ENCODE data around the gene ARSD. TPM values are rescaled to one million over a fixed set of nuclear protein-coding genes. Genes with fewer than 3 reads are reported as not detected.
"Not testable (repeated sequence)": the region's sequence is repeated elsewhere in the genome, so short reads cannot be mapped to it uniquely, and the experiment has no call there.

ARSD gene
- total RNA-seq, 1 donor from 2014 or later, result 19.1 TPM

DNA sequence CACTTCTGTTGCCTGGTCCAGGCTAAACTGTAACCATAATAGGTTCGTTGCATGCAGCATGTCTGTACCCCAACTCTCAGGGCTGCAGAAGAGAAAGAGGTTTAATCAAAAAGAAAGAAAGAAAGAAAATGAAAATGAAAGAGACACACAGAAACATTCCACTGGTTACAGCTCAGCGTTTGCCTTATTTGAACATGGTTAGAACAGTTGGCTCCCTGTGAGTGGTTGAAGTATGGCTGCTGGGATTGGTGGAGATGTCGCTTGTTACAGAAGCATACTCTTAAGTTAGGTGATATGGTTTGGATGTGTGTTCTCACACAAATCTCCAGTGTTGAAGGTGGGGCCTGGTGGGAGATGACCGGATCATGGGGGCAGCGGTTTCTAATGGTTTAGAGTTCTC, 36.3 kb downstream of the ARSD start:
- DNase-seq (ENCODE audit: low read depth, low spot score), result no peak

DNA sequence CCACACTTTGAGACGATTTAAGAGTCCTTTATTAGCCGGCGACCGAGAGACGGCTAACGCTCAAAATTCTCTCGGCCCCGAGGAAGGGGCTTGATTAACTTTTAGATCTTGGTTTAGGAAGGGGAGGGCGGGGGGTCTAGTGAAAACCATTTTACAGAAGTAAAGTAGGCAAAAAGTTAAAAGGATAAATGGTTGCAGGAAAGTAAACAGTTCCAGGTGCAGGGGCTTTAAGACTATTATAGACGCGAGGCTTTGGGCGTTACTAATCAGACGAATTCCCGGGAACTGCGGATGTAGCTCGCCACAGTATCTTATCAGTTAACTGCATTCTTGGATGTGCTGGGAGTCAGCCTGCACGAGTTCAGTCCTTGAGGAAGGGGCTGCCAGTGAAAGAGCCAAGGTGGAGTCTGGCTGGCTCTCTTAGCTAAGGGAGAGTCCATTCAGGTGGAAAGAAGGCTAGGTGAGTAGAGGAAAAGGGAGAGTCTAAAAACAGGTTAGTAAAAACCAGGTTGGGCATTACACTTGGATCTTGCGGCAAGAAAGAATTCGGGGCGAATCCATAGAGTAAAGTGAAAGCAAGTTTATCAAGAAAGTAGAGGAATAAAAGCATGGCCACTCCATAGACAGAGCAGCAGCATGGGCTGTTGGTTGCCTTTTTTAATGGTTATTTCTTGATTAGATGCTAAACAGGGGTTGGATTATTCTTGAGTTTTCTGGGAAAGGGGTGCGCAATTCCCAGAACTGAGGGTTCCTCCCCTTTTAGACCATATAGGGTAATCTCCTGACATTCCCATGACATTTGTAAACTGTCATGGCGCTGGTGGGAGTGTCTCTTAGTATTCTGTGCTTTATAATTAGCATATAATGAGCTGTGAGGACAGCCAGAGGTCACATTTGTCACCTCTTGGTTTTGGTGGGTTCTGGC, 38.3 kb downstream of the ARSD start:
- DNase-seq (ENCODE audit: low read depth, low spot score), result not testable (repeated sequence)

DNA sequence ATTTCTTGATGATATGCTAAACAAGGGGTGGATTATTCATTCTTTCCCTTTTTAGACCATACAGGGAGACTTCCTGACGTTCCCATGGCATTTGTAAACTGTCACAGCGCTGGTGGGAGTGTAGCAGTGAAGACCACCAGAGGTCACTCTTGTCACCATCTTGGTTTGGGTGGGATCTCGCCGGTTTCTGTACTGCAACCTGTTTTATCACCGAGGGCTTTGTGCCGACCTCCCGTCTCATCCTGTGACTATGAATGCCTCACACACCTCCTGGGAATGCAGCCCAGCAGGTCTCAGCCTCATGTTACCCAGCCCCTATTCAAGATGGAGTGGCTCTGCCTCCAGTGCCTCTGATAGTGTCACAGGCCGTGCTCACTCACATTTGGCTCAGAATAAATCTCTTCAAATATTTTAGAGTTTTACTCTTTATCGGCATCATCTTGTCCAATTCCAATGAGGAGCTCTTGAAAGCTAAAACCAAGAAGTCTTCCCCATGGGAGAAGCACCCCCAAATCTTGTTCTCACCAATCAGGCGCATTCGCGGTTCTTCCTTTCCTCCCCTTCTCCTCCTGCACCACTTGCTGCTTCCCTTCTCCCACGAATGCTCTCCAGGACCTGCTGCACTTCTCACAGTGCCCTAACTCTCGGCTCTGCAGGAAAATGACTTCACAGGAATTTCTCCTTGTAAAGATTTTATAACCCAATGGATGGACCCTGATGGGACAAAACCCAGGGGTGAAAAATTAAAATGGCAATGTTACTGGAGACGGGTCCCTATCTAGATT, 39.2 kb downstream of the ARSD start:
- not testable (repeated sequence) for DNase-seq (ENCODE audit: low read depth, low spot score)

DNA sequence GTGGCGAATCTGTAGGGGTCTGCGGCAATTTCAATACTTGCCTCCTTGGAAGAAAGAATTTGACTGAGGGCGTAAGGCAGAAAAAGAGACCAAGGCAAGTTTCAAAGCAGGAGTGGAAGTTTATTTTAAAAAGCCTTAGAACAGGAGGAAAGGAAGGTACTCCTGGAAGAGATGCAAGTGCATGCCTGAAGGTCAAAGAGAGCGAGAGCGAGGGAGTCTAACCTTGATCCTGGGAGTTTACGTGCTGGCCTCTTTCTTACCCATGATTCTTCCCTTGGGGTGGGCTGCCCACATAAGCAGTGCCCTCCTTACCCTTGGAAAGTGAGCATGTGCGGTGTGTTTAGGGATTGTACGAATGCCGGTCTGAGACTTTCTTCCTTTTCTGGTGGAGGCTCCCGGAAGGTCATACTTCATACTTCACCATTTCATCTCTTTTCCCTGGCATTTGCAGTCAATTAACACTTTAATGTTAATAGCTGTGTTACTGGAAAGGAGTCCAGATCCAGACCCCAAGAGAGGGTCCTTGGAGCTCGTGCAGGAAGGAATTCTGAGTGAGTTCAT, 40.0 kb downstream of the ARSD start:
- DNase-seq (ENCODE audit: low read depth, low spot score), result no peak

DNA sequence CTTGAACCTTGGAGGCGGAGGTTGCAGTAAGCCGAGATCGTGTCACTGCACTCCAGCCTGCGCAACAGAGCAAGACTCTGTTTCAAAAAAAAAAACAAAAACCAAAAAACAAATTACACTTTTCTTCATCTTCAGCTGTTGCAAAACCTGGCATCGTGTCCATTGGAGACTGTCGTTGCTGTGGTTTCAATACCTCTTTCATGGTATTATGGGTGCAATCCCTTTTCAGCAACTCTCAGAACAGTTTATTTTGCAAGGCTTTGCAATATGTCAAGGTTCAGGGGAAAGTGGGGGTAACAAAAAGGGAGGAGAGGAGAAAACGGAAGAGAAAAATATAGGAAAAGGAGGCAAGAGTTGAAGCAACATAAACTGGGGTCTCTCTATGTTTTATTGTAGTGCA, 40.8 kb downstream of the ARSD start:
- no peak for DNase-seq (ENCODE audit: low read depth, low spot score)

DNA sequence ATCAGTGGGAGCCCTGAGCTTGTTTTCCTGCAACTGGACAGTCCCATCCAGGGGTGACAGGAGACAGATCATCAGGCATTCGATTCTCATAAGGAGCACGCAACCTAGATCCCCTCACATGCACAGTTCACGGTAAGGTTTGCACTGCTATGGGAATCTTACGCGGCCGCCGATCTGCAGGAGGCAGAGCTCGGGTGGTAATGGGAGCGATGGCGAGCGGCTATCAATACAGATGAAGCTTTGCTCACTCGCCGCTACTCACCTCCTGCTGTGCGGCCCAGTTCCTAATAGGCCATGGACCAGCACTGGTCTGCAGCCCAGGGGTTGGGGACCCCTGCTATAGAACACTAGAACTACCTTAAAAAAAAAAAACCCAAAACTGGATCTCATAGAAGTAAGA, 45.4 kb downstream of the ARSD start:
- DNase-seq (ENCODE audit: low read depth, low spot score), result no peak

DNA sequence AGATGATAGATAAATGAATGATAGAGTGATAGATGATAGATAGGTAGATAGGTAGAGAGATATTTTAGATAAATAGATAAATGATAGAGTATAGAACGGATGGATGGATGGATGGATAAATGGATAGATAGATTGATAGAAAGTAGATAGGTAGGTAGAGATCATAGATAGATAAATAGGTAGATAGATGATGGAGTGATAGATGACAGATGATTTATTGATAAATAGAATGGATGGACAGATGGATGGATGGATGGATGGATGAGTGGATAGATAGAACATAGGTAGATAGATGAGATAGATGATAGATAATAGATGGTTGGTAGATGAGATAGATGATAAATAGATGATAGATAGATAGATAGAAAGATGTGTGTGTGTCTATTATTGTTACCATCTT, 49.5 kb downstream of the ARSD start:
- no peak for DNase-seq (ENCODE audit: low read depth, low spot score)

DNA sequence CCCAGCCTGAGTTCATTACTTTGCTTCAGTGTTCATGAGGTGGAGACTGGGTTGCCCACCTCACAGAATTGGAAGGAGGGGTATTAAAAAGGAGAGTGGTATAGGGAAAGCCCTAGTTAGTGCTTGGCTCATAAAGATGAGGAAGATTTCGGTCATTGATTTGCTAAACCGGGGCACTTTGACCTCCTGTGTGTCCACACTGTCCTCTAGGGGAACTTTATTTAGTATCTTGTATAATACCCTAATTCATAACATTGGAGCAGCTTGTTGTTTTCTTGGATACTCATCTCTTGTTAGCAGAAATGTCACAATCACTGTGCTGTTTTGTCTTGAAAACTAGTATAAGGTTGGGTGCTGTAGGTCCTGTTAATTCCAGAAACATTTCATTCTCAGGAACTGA, 50.6 kb downstream of the ARSD start:
- no peak for DNase-seq (ENCODE audit: low read depth, low spot score)

DNA sequence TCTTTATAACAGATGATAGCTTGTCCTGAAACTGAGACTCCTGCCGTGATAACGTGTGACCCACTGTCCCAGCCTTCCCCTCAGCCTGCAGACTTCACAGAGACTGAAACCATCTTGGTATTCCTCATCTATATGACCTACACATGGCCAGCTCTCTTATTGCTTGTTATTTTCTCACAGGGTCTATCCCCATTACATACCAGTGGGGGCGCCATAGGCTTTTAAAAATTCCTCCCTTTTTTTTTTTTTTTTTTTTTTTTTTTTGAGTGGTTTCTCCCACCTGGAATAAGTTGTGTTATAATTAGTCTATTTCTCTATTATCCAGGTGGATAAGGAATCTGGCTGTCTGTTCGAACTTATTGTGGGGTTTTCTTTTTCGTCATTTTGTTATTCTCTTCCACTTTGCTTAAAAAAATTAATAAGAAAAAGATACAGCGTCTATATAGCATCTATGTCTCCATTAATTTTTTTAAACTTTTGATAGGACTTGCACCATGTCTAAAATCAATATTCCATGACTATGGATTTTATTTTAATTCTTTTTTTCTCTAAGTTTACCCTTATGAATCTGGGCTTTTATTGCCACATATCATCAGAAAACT, 53.2 kb downstream of the ARSD start:
- DNase-seq (ENCODE audit: low read depth, low spot score), result no peak

DNA sequence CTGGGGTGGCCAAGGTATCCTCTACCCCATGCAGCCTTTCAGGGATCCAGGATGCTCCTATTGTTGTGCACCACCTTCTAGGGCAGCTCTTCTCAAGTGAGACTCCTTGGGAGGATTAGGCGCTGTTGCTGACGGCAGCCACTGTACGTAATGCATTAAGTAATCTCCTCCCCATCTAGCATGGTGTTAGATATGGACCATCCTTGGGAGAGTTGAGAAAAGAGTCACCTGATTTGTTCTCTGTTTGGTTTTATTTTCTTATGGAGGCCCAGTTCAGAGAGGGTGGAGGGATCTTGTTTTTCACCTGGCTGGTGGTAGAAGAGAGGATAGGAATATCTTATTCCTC, 54.0 kb downstream of the ARSD start:
- no peak for DNase-seq (ENCODE audit: low read depth, low spot score)

DNA sequence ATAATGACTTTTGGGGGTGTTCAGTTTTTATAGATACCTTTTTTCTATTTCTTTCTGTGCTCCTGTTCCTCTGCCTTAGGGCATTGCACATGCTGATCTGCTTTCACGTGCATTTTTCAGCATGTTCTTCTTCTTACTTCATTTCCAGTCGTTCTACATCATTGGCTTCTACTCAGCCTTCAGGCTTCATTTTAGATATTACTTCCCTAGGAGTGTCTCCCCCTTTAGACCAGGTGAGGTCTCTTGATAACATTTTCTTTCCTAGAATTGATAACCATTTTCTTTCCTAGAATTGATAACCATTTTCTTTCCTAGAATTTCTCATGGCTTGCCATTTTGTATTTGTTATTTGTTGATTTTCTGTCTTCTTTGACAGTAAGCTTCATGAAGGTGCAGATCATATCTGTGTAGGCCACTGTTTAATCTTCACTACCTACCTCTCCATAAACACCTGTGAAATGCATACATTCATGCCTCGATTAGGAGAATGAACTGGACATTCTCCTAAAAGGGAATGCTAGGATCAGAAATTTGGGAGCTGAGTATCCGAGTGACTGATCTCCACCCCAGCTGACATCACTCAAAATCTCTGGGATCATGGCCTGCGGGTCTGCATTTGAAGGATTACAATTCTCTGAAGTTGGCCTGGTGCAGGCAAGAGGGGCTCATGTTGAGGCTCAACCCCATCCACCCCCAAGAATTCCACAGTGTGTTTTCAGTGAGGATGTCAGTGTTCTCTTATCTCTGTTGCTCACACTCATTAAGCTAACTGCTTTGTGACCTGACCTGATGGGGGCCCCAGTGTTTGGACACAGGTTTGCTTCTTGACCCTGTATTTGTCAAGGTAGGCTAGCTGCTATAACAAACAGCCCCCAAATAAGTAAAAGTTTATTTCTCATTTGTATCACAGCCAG, 54.7 kb downstream of the ARSD start:
- DNase-seq (ENCODE audit: low read depth, low spot score), result no peak

DNA sequence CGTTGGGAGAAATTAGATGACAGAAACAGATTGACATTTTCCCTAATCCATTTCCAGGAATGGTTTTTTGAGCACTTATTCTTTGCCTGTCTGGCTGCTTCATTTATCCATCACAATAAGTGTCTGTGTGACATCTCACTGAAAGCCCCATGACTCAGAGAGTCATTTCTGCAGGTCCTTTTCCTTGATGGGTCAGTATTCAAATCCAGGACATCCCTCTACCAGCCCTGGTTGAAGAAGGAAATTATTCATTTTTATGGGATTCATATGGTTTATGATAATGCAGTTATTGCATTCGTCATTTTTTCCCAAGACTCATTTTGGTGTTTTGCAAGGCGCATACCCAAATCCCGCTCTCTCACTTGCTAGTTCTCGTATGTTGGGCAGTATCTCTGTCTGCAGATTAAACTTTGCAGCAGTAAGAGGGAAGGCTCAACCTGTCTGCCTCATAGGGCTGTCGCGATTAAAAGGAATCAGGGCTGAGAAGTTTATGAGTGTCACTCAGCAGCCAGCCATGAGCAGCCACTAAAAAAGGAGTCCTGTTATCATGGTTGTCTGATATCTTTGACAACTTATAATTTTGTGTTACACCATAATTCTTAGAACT, 56.4 kb downstream of the ARSD start:
- no peak for DNase-seq (ENCODE audit: low read depth, low spot score)

DNA sequence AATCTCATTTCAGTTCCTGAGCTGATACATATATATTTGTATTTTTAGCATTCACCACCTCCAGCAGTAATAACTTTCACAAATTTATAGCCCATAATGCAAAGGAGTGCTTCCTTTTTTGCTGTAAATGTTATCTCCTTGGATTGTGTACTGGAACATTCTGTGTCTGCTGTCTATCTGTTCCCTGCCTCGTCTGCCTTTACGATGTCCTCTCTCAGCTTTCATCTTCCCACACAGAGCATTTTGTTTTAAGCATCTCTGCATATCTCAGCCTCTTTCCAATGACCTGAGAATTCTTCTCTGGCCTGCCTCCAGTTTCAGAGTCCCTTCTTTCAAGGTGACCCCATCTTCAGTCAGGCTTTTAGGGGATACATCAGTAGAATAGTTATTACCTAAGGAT, 57.3 kb downstream of the ARSD start:
- no peak for DNase-seq (ENCODE audit: low read depth, low spot score)

DNA sequence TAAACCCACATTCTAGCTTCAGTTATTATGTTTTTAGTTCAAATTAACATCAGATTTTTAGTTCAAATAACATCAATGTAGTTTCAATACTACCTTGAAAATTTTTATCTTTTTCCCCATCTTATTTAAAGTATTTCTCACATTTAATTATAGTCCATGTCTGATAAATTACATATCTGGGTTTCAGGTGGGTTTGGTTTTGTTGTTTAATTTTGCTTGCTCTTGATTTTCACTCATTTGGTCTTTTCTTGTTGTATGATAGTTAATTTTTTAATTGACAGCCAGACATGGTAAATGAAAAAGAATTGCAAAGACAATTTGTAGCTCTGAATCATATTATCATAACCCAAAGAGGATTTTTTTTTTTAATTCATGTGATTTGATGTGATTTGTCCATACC, 58.5 kb downstream of the ARSD start:
- no peak for DNase-seq (ENCODE audit: low read depth, low spot score)

DNA sequence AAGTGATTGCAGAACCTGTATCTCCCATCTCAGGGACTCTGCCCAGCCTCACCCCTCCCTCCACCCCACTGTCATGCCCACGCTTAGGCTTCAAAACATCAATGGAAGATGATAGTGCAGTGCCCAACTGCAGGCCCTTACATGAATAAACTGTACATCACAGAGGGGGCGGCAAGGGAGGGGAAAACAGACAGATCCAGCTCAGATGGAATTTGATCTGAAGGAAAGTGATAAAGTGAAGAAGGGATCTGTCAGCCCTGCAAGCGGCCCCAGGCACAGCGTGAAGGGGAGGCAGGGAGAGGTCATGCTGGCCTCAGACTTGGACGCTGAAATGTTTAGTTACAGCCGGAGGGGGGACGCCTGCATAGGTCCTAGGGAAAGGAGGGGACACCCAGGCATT, 61.9 kb downstream of the ARSD start:
- DNase-seq (ENCODE audit: low read depth, low spot score), result no peak

DNA sequence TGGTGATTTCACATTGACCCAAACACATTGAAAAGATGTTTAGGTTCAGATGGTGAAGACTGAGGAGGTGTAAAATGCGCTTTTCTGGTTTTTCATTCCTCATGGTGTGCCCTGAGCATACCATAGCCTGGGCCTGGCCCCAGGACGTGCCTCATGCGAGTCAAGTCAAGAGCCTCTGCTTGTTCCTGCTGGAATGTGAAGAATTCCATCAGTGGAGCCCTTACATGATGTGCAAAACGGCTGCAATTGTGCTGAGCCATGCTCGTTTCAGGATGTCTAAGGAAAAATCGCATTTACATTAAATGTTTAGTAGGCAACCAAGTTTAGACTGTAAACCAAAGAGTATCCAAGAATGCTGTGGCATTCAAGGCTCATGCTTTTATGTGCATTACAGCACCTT, 65.5 kb downstream of the ARSD start:
- DNase-seq (ENCODE audit: low read depth, low spot score), result no peak

DNA sequence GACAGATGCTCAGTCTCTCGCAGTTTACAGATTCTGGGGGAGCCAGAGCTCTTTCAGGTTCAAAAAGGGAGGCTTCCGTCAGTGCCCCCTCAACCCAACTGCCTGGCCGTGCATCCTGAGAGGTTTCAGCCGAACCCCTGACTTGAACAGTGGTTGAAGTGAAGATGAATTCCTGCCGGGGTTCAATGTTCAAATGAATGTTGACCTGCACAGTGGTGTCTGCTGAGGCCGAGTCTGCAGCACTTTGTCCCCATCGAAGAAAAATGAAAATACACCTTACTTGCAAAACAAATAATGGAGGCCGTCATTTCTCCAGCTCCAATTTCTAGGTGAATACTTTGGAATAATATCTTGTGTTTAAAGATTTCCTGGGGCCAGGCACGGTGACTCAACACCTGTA, 66.7 kb downstream of the ARSD start:
- no peak for DNase-seq (ENCODE audit: low read depth, low spot score)

DNA sequence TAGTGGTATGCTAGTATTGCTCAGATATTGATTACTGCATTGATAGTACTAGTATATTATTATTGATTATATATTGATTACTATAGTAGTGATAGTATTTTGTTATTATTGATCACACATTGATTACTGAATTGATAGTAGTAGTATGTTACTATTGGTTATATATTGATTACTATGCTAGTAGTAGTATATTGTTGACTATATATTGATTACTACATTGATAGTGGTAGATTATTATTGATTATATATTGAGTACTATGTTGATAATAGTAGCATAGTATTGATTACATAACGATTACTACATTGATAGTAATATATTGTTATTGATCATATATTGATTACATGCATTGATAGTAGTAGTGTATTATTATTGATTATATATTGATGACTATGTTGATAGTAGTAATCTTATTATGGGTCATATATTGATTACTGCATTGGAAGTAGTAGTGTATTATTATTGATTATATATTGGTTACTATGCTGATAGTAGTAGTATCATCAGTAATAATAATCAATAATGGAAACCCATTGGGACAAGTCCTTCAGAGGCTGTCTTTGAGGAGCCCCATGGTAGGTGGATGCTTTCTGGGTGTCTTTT, 69.8 kb downstream of the ARSD start:
- DNase-seq (ENCODE audit: low read depth, low spot score), result no peak

DNA sequence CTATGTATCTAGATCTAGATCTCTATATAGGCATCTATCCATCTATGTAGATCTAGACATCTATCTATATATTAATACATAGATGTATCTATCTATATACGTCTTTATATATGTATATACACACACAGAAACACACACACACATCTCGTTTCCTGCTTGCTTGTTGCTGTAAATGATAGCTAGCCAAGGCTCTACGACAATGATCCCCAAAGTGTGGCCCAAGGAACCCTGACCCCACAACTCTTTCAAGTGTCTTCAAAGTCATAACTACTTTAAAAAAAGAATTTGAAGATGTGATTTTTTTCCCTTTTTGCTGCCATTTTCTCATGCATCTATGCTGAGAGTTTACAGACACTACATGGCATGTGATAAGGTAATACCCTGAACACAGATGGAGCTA, 71.6 kb downstream of the ARSD start:
- no peak for DNase-seq (ENCODE audit: low read depth, low spot score)

DNA sequence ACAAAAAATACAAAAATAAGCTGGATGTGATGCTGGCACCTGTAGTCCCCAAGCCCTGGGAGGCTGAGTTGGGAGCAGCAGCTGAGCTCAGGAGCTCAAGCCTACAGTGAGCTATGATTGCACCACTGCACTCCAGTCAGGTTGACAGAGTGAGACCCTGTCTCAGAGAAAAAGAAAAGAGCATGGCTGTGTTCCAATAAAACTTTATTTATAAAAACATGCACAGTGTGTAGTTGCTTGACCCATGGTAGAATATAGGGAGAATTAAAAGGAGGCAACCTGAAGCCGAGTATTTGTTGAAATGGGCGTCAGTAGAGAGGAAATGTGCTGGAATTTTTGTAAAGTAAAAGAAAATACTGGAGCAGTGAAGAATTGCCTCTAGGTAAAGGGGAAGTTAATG, 73.4 kb downstream of the ARSD start:
- no peak for DNase-seq (ENCODE audit: low read depth, low spot score)

Measured in pulmonary artery endothelial cell (primary cell).